Stomach (tissue), 9 donors: ENCODE measurements around the gene PAQR5. TPM values are rescaled to one million over a fixed set of nuclear protein-coding genes. Genes with fewer than 3 reads are reported as not detected.

ENCODE experiments used
- DNase-seq, 2 donors: peaks; one replicate each; pipeline versions ENCODE4 v3.0.0 to v3.0.0-alpha.2; 2013 to 2019
- H3K27ac ChIP-seq, 5 donors: fragments of 200-600 bp in 4 of 5; sonication (generic) in 4 of 5; one replicate each; pipeline ENCODE4 v1.5.1; 2013 to 2019; ENCODE audit warnings: mild to moderate bottlenecking in 1 of 5, moderate library complexity in 1 of 5
- H3K27me3 ChIP-seq, 3 donors: fragments of 200-600 bp; sonication (generic); one replicate each; pipeline ENCODE4 v1.5.1; 2017 to 2019; ENCODE audit warnings: mixed run types in 1 of 3
- H3K36me3 ChIP-seq, 4 donors: fragments of 200-600 bp; sonication (generic); 1 replicate in 3 of 4; 2 replicates in 1 of 4; pipeline ENCODE4 v1.5.1; 2016 to 2019
- H3K4me1 ChIP-seq, 4 donors: fragments of 200-600 bp; sonication (generic); one replicate each; pipeline ENCODE4 v1.5.1; 2016 to 2019
- H3K4me3 ChIP-seq, 4 donors: fragments of 200-600 bp; sonication (generic) in 3 of 4; one replicate each; pipeline ENCODE4 v1.5.1; 2016 to 2019; ENCODE audit warnings: mild to moderate bottlenecking in 1 of 4
- H3K9me3 ChIP-seq, 4 donors: fragments of 200-600 bp; sonication (generic); one replicate each; pipeline ENCODE4 v1.5.1; 2016 to 2019
- CTCF ChIP-seq, 7 experiments: fragments of 450-650 bp in 4 of 7; fragments of 200-600 bp in 3 of 7; sonication (generic) in 3 of 7; IDR thresholded peaks; one replicate each; pipeline ENCODE4 v1.5.1; 2016 to 2019; ENCODE audit warnings: antibody characterized with exemption in 7 of 7, control low read depth in 2 of 7, mild to moderate bottlenecking in 1 of 7
- EP300 ChIP-seq: sonication (generic); formaldehyde crosslinking; IDR thresholded peaks from one replicate; pipeline ENCODE4 v1.6.1; 2017; ENCODE audit warnings: antibody characterized with exemption
- POLR2A ChIP-seq, 4 donors: fragments of 450-650 bp; IDR thresholded peaks; one replicate each; pipeline ENCODE4 v1.6.1; 2016; ENCODE audit warnings: antibody characterized with exemption in 4 of 4, control low read depth in 2 of 4, mild to moderate bottlenecking in 1 of 4, moderate library complexity in 1 of 4
- POLR2AphosphoS5 ChIP-seq, 3 donors: sonication (generic); formaldehyde crosslinking; IDR thresholded peaks; one replicate each; pipeline ENCODE4 v1.6.1; 2016; ENCODE audit warnings: antibody characterized with exemption in 3 of 3
- WGBS, 5 donors: extraction: QIAGEN DNeasy Blood & Tissue Kit in 3 of 5; methylation state at CpG; one replicate each; pipeline versions ENCODE4 v1.1.5 to v1.1.7; 2013 to 2018; 5-methylcytosine and 5-hydroxymethylcytosine counted together
- intact Hi-C: fragments of 100-400 bp; cut with DNase I; formaldehyde crosslinking; loops from one replicate; pipeline ENCODE4 v1.15.1; 2023; ENCODE audit warnings: low total_unique reads
- polyA plus RNA-seq, 3 donors: library from polyadenylated mRNA; stranded (reverse); fragments of 200-250 nt; gene quantifications; one replicate each; pipeline ENCODE4 v1.2.3, GENCODE V29; 2013
- total RNA-seq, 5 donors: library from RNA; depleted of rRNA; stranded (reverse); fragments of >200 nt; gene quantifications; one replicate each; pipeline versions ENCODE4 v1.1.0 to v1.2.3, GENCODE V29; 2014 to 2016
- donor health status: healthy with polysubstance abuse.
- donor health status: Bipolar disorder and iron deficiency.
- donor health status: healthy.

PAQR5 gene
- total and polyA plus RNA-seq, 8 donors, result 3.6 to 37.9 (median 7.5) TPM; not detected in 1

- no peak for DNase-seq
- 57 to 73% (median 66%) methylated on average over 4 to 6 of the region's 6 CpGs for WGBS, 5 donors
- Histone ChIP-seq H3K9me3 (no peaks in the 10 kb centered on the region), H3K27ac (no peak overlapping the region), H3K27me3 (no peaks in the 10 kb centered on the region), H3K36me3 (no peaks in the 10 kb centered on the region), H3K4me3 (no peak overlapping the region), H3K4me1 (no peaks in the 10 kb centered on the region)
- intact Hi-C loops, result no loop called here
- TF ChIP-seq CTCF (IDR thresholded peaks at IDR 0.05) (no peak), POLR2A (IDR thresholded peaks at IDR 0.05) (no peak), EP300 (no peak), POLR2AphosphoS5 (IDR thresholded peaks at IDR 0.05) (no peak)
These were observed 89.6 kb downstream of the PAQR5 start for GRCh38 chr15:69388260-69388705.

GRCh38 chr15:69389426-69389825 is 90.7 kb downstream of the PAQR5 start:
- Histone ChIP-seq H3K27ac (no peak overlapping the region), H3K4me1 (peaks cover 0 to 3% (median 2%) of the 10 kb centered on the region in 4 donors), H3K4me3 (no peak overlapping the region), H3K27me3 (no peaks in the 10 kb centered on the region), H3K9me3 (no peaks in the 10 kb centered on the region), H3K36me3 (no peaks in the 10 kb centered on the region)
- intact Hi-C loops, result no loop called here
- WGBS, 5 donors, result 80 to 95% (median 93%) methylated on average over 7 of the region's 7 CpGs
- no peak for DNase-seq
- TF ChIP-seq POLR2A (IDR thresholded peaks at IDR 0.05), result no peak
- no peak for TF ChIP-seq POLR2AphosphoS5 (IDR thresholded peaks at IDR 0.05)
- no peak for TF ChIP-seq CTCF (IDR thresholded peaks at IDR 0.05)
- no peak for TF ChIP-seq EP300

- 93 to 100% (median 95%) methylated on average over 2 of the region's 2 CpGs for WGBS, 5 donors
- TF ChIP-seq CTCF (IDR thresholded peaks at IDR 0.05) (no peak), POLR2A (IDR thresholded peaks at IDR 0.05) (no peak), EP300 (no peak), POLR2AphosphoS5 (IDR thresholded peaks at IDR 0.05) (no peak)
- DNase-seq, result no peak
- no peak overlapping the region for H3K27ac ChIP-seq
- H3K36me3 ChIP-seq, result no peaks in the 10 kb centered on the region
- H3K4me3 ChIP-seq, result no peak overlapping the region
- peaks cover 0 to 4% (median 0%) of the 10 kb centered on the region in 3 donors for H3K27me3 ChIP-seq
- peaks cover 0 to 9% (median 9%) of the 10 kb centered on the region in 4 donors for H3K4me1 ChIP-seq
- intact Hi-C loops, result loop anchor here (5.0 to 10.0 kb wide), 2 partner anchors 116 to 333 kb away; no protein-coding TSS in a partner anchor
- no peaks in the 10 kb centered on the region for H3K9me3 ChIP-seq
These were observed 91.9 kb downstream of the PAQR5 start for GRCh38 chr15:69390575-69390974.

GRCh38 chr15:69391046-69391757 is 92.5 kb downstream of the PAQR5 start:
- no peak overlapping the region for H3K4me3 ChIP-seq
- H3K9me3 ChIP-seq, result no peaks in the 10 kb centered on the region
- DNase-seq, result peak in 1 of 2 donors; percentile 22
- peaks cover 0 to 9% (median 9%) of the 10 kb centered on the region in 4 donors for H3K4me1 ChIP-seq
- peaks cover 0 to 4% (median 0%) of the 10 kb centered on the region in 3 donors for H3K27me3 ChIP-seq
- H3K36me3 ChIP-seq, result no peaks in the 10 kb centered on the region
- no peak overlapping the region for H3K27ac ChIP-seq
- 81 to 91% (median 86%) methylated on average over 9 to 11 of the region's 11 CpGs for WGBS, 5 donors
- TF ChIP-seq EP300 (no peak), POLR2A (IDR thresholded peaks at IDR 0.05) (no peak), POLR2AphosphoS5 (IDR thresholded peaks at IDR 0.05) (no peak)
- intact Hi-C loops, result loop anchor here (5.0 to 10.0 kb wide), 2 partner anchors 116 to 334 kb away; no protein-coding TSS in a partner anchor

- Histone ChIP-seq H3K4me3 (no peak overlapping the region), H3K27ac (no peak overlapping the region), H3K36me3 (no peaks in the 10 kb centered on the region), H3K4me1 (peaks cover 0 to 9% (median 9%) of the 10 kb centered on the region in 4 donors), H3K27me3 (peaks cover 0 to 4% (median 0%) of the 10 kb centered on the region in 3 donors), H3K9me3 (no peaks in the 10 kb centered on the region)
- 49 to 57% (median 52%) methylated on average over 4 of the region's 4 CpGs for WGBS, 5 donors
- intact Hi-C loops, result loop anchor here (5.0 to 10.0 kb wide), 2 partner anchors 118 to 335 kb away; no protein-coding TSS in a partner anchor
- DNase-seq, result no peak
- TF ChIP-seq POLR2AphosphoS5 (IDR thresholded peaks at IDR 0.05) (no peak), EP300 (no peak), POLR2A (IDR thresholded peaks at IDR 0.05) (no peak), CTCF (IDR thresholded peaks at IDR 0.05) (no peak)
These were observed 93.6 kb downstream of the PAQR5 start for GRCh38 chr15:69392352-69392751.
